Activated T-cell treated with anti-CD3 and anti-CD28 coated beads, Interleukin-2, amount 50 U/mL, for 24 hours (primary cell): ENCODE data around the gene UPF2.

ENCODE experiments used
- DNase-seq: peaks from one replicate; pipeline ENCODE4 v3.0.0-alpha.2; 2020
- H3K27ac Mint-ChIP-seq: 2 replicates; pipeline ENCODE4 v1.8.0; 2020; ENCODE audit warnings: mild to moderate bottlenecking, mixed read lengths
- H3K27me3 Mint-ChIP-seq: 2 replicates; pipeline ENCODE4 v1.8.0; 2020; ENCODE audit warnings: mixed read lengths
- H3K36me3 Mint-ChIP-seq: 2 replicates; pipeline ENCODE4 v1.8.0; 2020; ENCODE audit warnings: low read depth, mixed read lengths
- H3K4me1 Mint-ChIP-seq: 2 replicates; pipeline ENCODE4 v1.8.0; 2020; ENCODE audit warnings: low read depth, mixed read lengths
- H3K4me3 Mint-ChIP-seq: 2 replicates; pipeline ENCODE4 v1.8.0; 2020; ENCODE audit warnings: mild to moderate bottlenecking, moderate library complexity, mixed read lengths
- H3K9me3 Mint-ChIP-seq: 2 replicates; pipeline ENCODE4 v1.8.0; 2020; ENCODE audit warnings: mixed read lengths

Gene UPF2

DNA sequence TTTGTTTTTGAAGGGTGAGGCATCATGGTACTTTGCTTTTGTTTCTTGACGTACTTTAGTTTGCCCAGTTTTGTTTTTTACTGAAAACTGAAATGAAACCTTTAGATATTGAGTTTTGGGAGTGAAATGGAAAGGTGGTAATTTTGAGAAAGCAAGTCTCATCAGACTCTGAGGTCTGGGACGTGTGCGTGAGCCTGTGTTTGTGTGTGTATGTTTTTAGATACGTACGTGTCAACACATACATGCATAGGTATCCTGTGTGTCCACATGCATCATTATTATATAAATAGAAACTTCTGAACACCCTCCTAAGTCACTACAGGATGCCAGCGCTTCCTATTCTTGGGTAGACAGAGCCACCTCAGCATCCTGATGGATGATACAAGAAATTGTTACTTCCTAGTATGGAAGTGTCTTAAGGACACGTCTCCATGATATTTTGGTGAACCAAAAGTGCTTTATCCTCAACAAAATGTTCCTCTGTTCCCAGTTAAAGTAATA is 171.7 kb downstream of the UPF2 start:
- H3K27ac Mint-ChIP-seq = no peak overlapping the region
- H3K9me3 Mint-ChIP-seq = no peaks in the 10 kb centered on the region
- no peak overlapping the region for H3K4me3 Mint-ChIP-seq
- no peaks in the 10 kb centered on the region for H3K36me3 Mint-ChIP-seq
- no peak for DNase-seq
- H3K4me1 Mint-ChIP-seq = peaks cover 22% of the 10 kb centered on the region
- peaks cover 31% of the 10 kb centered on the region for H3K27me3 Mint-ChIP-seq

DNA sequence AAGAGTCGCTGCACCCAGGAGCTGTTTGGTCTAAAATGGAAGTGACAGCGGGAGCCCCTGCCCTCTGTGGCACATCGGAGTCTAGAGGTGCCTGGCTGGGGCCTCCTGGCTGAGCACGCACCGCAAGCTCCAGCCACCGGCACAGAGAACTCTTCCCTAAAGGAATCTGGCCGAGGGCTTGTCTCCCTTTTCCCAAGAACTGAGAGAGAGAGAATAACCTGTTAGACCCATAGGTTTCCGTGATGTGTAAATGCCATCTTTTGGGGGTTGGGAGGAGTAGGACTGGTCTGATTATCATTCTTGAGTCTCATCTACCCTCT is 172.2 kb downstream of the UPF2 start:
- peaks cover 34% of the 10 kb centered on the region for H3K27me3 Mint-ChIP-seq
- H3K9me3 Mint-ChIP-seq = no peaks in the 10 kb centered on the region
- H3K27ac Mint-ChIP-seq = no peak overlapping the region
- H3K4me1 Mint-ChIP-seq = peaks cover 20% of the 10 kb centered on the region
- no peaks in the 10 kb centered on the region for H3K36me3 Mint-ChIP-seq
- no peak for DNase-seq
- H3K4me3 Mint-ChIP-seq = no peak overlapping the region
